HepG2 (cell line): ENCODE measurements around the gene PDZD7. TPM values are rescaled to one million over a fixed set of nuclear protein-coding genes. Genes with fewer than 3 reads are reported as not detected.

ENCODE experiments used
- CCDC6 ChIP-seq: sonication (generic); formaldehyde crosslinking; IDR thresholded peaks from 2 replicates; pipeline ENCODE4 v1.8.1; 2022; ENCODE audit warnings: mild to moderate bottlenecking, missing genetic modification reagents, moderate library complexity
- GRHL1 ChIP-seq: sonication (generic); formaldehyde crosslinking; conservative IDR thresholded peaks from 2 replicates; pipeline ENCODE4 v1.8.0; 2022; ENCODE audit warnings: missing genetic modification reagents
- HES4 ChIP-seq: sonication (generic); formaldehyde crosslinking; IDR thresholded peaks from 2 replicates; pipeline ENCODE4 v1.9.0; 2021; ENCODE audit warnings: mild to moderate bottlenecking, missing genetic modification reagents, borderline replicate concordance
- MAX ChIP-seq: IDR thresholded peaks from 2 replicates; pipeline ENCODE4 v1.6.1; 2012; ENCODE audit warnings: inconsistent platforms
- MIXL1 ChIP-seq: IDR thresholded peaks from 2 replicates; pipeline ENCODE4 v1.6.1; 2016
- MXI1 ChIP-seq: IDR thresholded peaks from 3 replicates; pipeline ENCODE4 v1.6.1; 2012; ENCODE audit warnings: low read depth, low read length, inconsistent platforms, borderline replicate concordance
- PHF20 ChIP-seq: sonication (generic); formaldehyde crosslinking; IDR thresholded peaks from 2 replicates; pipeline ENCODE4 v1.5.0; 2020; ENCODE audit warnings: mild to moderate bottlenecking, missing genetic modification reagents
- ZBTB34 ChIP-seq: sonication (generic); formaldehyde crosslinking; IDR thresholded peaks from 2 replicates; pipeline ENCODE4 v1.8.0; 2022; ENCODE audit warnings: mild to moderate bottlenecking, missing genetic modification reagents
- ZBTB40 ChIP-seq, 2 experiments: fragments of 450-650 bp in 1 of 2; sonication (generic) in 1 of 2; formaldehyde crosslinking in 1 of 2; IDR thresholded peaks; 2 replicates each; pipeline versions ENCODE4 v1.6.1 to v1.8.0; 2016 to 2022; ENCODE audit warnings: antibody characterized with exemption in 1 of 2, mild to moderate bottlenecking in 1 of 2, missing genetic modification reagents in 1 of 2
- ZFAT ChIP-seq: sonication (generic); formaldehyde crosslinking; conservative IDR thresholded peaks from 2 replicates; pipeline ENCODE4 v1.8.1; 2023; ENCODE audit warnings: missing genetic modification reagents, inconsistent platforms
- ZNF543 ChIP-seq: sonication (generic); formaldehyde crosslinking; IDR thresholded peaks from 2 replicates; pipeline ENCODE4 v1.4.0; 2020; ENCODE audit warnings: mild to moderate bottlenecking, missing genetic modification reagents
- ZNF597 ChIP-seq: sonication (generic); formaldehyde crosslinking; IDR thresholded peaks from 2 replicates; pipeline ENCODE4 v1.5.0; 2020; ENCODE audit warnings: missing genetic modification reagents
- ZNF768 ChIP-seq: sonication (generic); formaldehyde crosslinking; IDR thresholded peaks from 2 replicates; pipeline ENCODE4 v1.4.0; 2020; ENCODE audit warnings: missing genetic modification reagents
- ZNF841 ChIP-seq: sonication (generic); formaldehyde crosslinking; IDR thresholded peaks from 2 replicates; pipeline ENCODE4 v1.8.1; 2023; ENCODE audit warnings: missing genetic modification reagents, borderline replicate concordance
- polyA plus RNA-seq, 8 experiments: library from polyadenylated mRNA; depleted of rRNA in 3 of 8; stranded (reverse) in 7 of 8; unstranded in 1 of 8; fragments of >200 nt; fragmentation: Illumina TruSeq in 4 of 8; extraction: Trizol in 4 of 8; gene quantifications; 2 replicates each; pipeline versions ENCODE4 v1.2.1 to v1.2.3, GENCODE V29; 2011 to 2016; ENCODE audit warnings: low read depth in 4 of 8, missing spikeins in 1 of 8, mixed read lengths in 1 of 8; ENCODE audit not compliant: insufficient read depth in 1 of 8
- total RNA-seq, 5 experiments: library from RNA; depleted of rRNA; stranded (reverse); fragments of >200 nt; fragmentation: Illumina TruSeq; extraction: Trizol; gene quantifications; 2 replicates each; pipeline ENCODE4 v1.2.3, GENCODE V29; 2016; ENCODE audit warnings: low read depth in 1 of 5

PDZD7 gene
- total and polyA plus RNA-seq, 2 of the 13 experiments (the other 11 are each of a cell fraction or from before 2014, with no cell fraction given): 0.58 to 0.73 TPM

GRCh38 chr10:100969187-100970075 is 61.5 kb downstream of the PDZD7 start, which contains the start of gene SEMA4G (continued):
- no peak for TF ChIP-seq ZBTB40 (IDR thresholded peaks at IDR 0.05)
- TF ChIP-seq ZBTB40 (CRISPR knock-in tag; IDR thresholded peaks at IDR 0.05): peak; percentile 21
- TF ChIP-seq HES4 (CRISPR knock-in tag): 0 out of 2 replicates have a peak, but pooled peaks have one; percentile 35
- 0 out of 2 replicates have a peak, but pooled peaks have one; percentile 63 for TF ChIP-seq ZNF543 (CRISPR knock-in tag)
- TF ChIP-seq CCDC6: peak; percentile 24; the same call in 1 of the 2 replicates
- no peak for TF ChIP-seq MAX
- peak; percentile 44 for TF ChIP-seq PHF20 (CRISPR knock-in tag)
- peak; percentile 12; the same call in 1 of the 2 replicates for TF ChIP-seq ZNF768 (CRISPR knock-in tag)
- no peak for TF ChIP-seq ZBTB34 (CRISPR knock-in tag)
- no peak for TF ChIP-seq ZFAT (CRISPR knock-in tag)
- TF ChIP-seq MXI1: peak; percentile 37; the same call in 1 of the 3 replicates
- no peak for TF ChIP-seq ZNF841 (CRISPR knock-in tag)
- TF ChIP-seq GRHL1 (CRISPR knock-in tag): no peak
- no peak for TF ChIP-seq ZNF597
- TF ChIP-seq MIXL1 (CRISPR knock-in tag): no peak
